GM19351 (cell line): Measurements from ENCODE around the gene NKX2-8.
A peak's percentile ranks its signal among the peaks of the same experiment; 100 is the strongest.

Experiments
- ATAC-seq: cut with Tn5 transposase; IDR thresholded peaks from one replicate; pipeline ENCODE4 v1.9.1; 2021; ENCODE audit warnings: mild to moderate bottlenecking, moderate library complexity; ENCODE audit not compliant: unreplicated experiment

NKX2-8 gene

GRCh38 chr14:36582011-36582873 is at the start of gene NKX2-8:
Gene NKX2-8 (minus strand): TSS chr14:36582614. CDS start chr14:36582389, 225 bp downstream.
- no peak for ATAC-seq

- ATAC-seq, result no peak
These were observed 45.6 kb upstream of the NKX2-8 start for GRCh38 chr14:36627981-36628380.

- ATAC-seq, result peak; percentile 77
These were observed 43.7 kb upstream of the NKX2-8 start for GRCh38 chr14:36626151-36626550.

GRCh38 chr14:36625436-36625835 is 43.0 kb upstream of the NKX2-8 start:
- ATAC-seq, result no peak

- ATAC-seq, result no peak
These were observed 42.6 kb upstream of the NKX2-8 start for GRCh38 chr14:36625014-36625413.

GRCh38 chr14:36619853-36620252 is 37.4 kb upstream of the NKX2-8 start:
- no peak for ATAC-seq

- ATAC-seq, result no peak
These were observed 36.7 kb upstream of the NKX2-8 start for GRCh38 chr14:36619131-36619530.

- no peak for ATAC-seq
These were observed 36.2 kb upstream of the NKX2-8 start for GRCh38 chr14:36618641-36619040.

GRCh38 chr14:36617824-36618223 is 35.4 kb upstream of the NKX2-8 start:
- ATAC-seq, result no peak

GRCh38 chr14:36605506-36605857 is 23.1 kb upstream of the NKX2-8 start:
- ATAC-seq, result no peak

GRCh38 chr14:36604757-36605505 is 22.5 kb upstream of the NKX2-8 start:
- peak; percentile 94 for ATAC-seq

GRCh38 chr14:36600431-36600830 is 18.0 kb upstream of the NKX2-8 start:
- no peak for ATAC-seq

GRCh38 chr14:36591482-36591881 is 9.1 kb upstream of the NKX2-8 start:
- no peak for ATAC-seq

GRCh38 chr14:36588788-36589187 is 6.4 kb upstream of the NKX2-8 start:
- ATAC-seq, result no peak

GRCh38 chr14:36588119-36588518 is 5.7 kb upstream of the NKX2-8 start:
- no peak for ATAC-seq

- ATAC-seq, result no peak
These were observed 2.7 kb upstream of the NKX2-8 start for GRCh38 chr14:36585100-36585499.

GRCh38 chr14:36583893-36584811 is 1.7 kb upstream of the NKX2-8 start:
- ATAC-seq, result no peak

GRCh38 chr14:36583242-36583892 is 953 bp upstream of the NKX2-8 start:
- ATAC-seq, result no peak

- ATAC-seq, result no peak
These were observed 444 bp upstream of the NKX2-8 start for GRCh38 chr14:36582874-36583241.
